Glutamatergic neuron (in vitro differentiated cells): ENCODE results near the gene WNT5A. TPM values are rescaled to one million over a fixed set of nuclear protein-coding genes. Genes with fewer than 3 reads are reported as not detected.

Experiments
- DNase-seq: peaks from one replicate; pipeline ENCODE4 v3.0.0; 2022
- H3K27ac Mint-ChIP-seq: one replicate; pipeline ENCODE4 v1.8.0; 2020; ENCODE audit warnings: mild to moderate bottlenecking, mixed read lengths, inconsistent platforms; ENCODE audit not compliant: unreplicated experiment
- H3K27me3 Mint-ChIP-seq: one replicate; pipeline ENCODE4 v1.8.0; 2020; ENCODE audit warnings: mild to moderate bottlenecking, moderate library complexity, mixed read lengths, inconsistent platforms; ENCODE audit not compliant: unreplicated experiment
- H3K36me3 Mint-ChIP-seq: one replicate; pipeline ENCODE4 v1.8.0; 2020; ENCODE audit warnings: mild to moderate bottlenecking, mixed read lengths, inconsistent platforms; ENCODE audit not compliant: unreplicated experiment
- H3K4me1 Mint-ChIP-seq: one replicate; pipeline ENCODE4 v1.8.0; 2020; ENCODE audit warnings: mild to moderate bottlenecking, low read depth, mixed read lengths, inconsistent platforms; ENCODE audit not compliant: unreplicated experiment
- H3K4me3 Mint-ChIP-seq: one replicate; pipeline ENCODE4 v1.8.0; 2020; ENCODE audit warnings: mild to moderate bottlenecking, mixed read lengths, inconsistent platforms; ENCODE audit not compliant: unreplicated experiment
- H3K9me3 Mint-ChIP-seq: one replicate; pipeline ENCODE4 v1.8.0; 2020; ENCODE audit warnings: mild to moderate bottlenecking, moderate library complexity, mixed read lengths, inconsistent platforms; ENCODE audit not compliant: unreplicated experiment
- CTCF ChIP-seq: fragments of 200-600 bp; sonication (generic); IDR thresholded peaks from one replicate; pipeline ENCODE4 v1.5.0; 2021; ENCODE audit not compliant: partially characterized antibody, unreplicated experiment
- total RNA-seq: library from RNA; stranded (reverse); fragmentation: NEBNext Ultra II Directional; extraction: Animal tissue kit (Norgen Biotek cat#: 25700); gene quantifications from one replicate; pipeline ENCODE4 v1.2.1, GENCODE V29; 2021; ENCODE audit not compliant: unreplicated experiment

WNT5A gene
- total RNA-seq, 1 donor from 2014 or later: 0.76 TPM

GRCh38 chr3:55521738-55522421 lies 34.8 kb upstream of the WNT5A start:
- Mint-ChIP-seq H3K36me3 (no peaks in the 10 kb centered on the region), H3K27me3 (no peaks in the 10 kb centered on the region), H3K4me1 (peaks cover 10% of the 10 kb centered on the region), H3K27ac (no peak overlapping the region), H3K9me3 (no peaks in the 10 kb centered on the region), H3K4me3 (no peak overlapping the region)
- TF ChIP-seq CTCF: no peak
- no peak for DNase-seq

GRCh38 chr3:55521064-55521737 lies 34.1 kb upstream of the WNT5A start:
- no peak for TF ChIP-seq CTCF
- DNase-seq: no peak
- Mint-ChIP-seq H3K36me3 (no peaks in the 10 kb centered on the region), H3K4me1 (peaks cover 8% of the 10 kb centered on the region), H3K27ac (no peak overlapping the region), H3K4me3 (no peak overlapping the region), H3K27me3 (no peaks in the 10 kb centered on the region), H3K9me3 (no peaks in the 10 kb centered on the region)

GRCh38 chr3:55519019-55519418 lies 31.9 kb upstream of the WNT5A start:
- Mint-ChIP-seq H3K36me3 (no peaks in the 10 kb centered on the region), H3K4me1 (peaks cover 8% of the 10 kb centered on the region), H3K27ac (no peak overlapping the region), H3K9me3 (no peaks in the 10 kb centered on the region), H3K4me3 (no peak overlapping the region), H3K27me3 (no peaks in the 10 kb centered on the region)
- no peak for TF ChIP-seq CTCF
- no peak for DNase-seq

GRCh38 chr3:55518451-55518850 lies 31.3 kb upstream of the WNT5A start:
- Mint-ChIP-seq H3K4me3 (no peak overlapping the region), H3K27ac (no peak overlapping the region), H3K27me3 (no peaks in the 10 kb centered on the region), H3K36me3 (no peaks in the 10 kb centered on the region), H3K9me3 (no peaks in the 10 kb centered on the region), H3K4me1 (peaks cover 8% of the 10 kb centered on the region)
- DNase-seq: no peak
- TF ChIP-seq CTCF: no peak

- no peak for DNase-seq
- no peak for TF ChIP-seq CTCF
- no peak overlapping the region for H3K27ac Mint-ChIP-seq
- H3K27me3 Mint-ChIP-seq: no peaks in the 10 kb centered on the region
- no peaks in the 10 kb centered on the region for H3K36me3 Mint-ChIP-seq
- no peaks in the 10 kb centered on the region for H3K9me3 Mint-ChIP-seq
- no peak overlapping the region for H3K4me3 Mint-ChIP-seq
- peaks cover 12% of the 10 kb centered on the region for H3K4me1 Mint-ChIP-seq
Measured at GRCh38 chr3:55516392-55517030, 29.4 kb upstream of the WNT5A start.
